Cardiac muscle cell (in vitro differentiated cells and primary cell): Measurements from ENCODE around the gene CARD9. TPM values are rescaled to one million over a fixed set of nuclear protein-coding genes. Genes with fewer than 3 reads are reported as not detected.

Source experiments
- DNase-seq, 2 donors: peaks; one replicate each; pipeline versions ENCODE4 v3.0.0 to v3.0.0-alpha.2; 2010 to 2017; ENCODE audit warnings: low read depth in 1 of 2, low spot score in 1 of 2
- H3K27ac ChIP-seq: fragments of 200-600 bp; sonication (generic); 2 replicates; pipeline ENCODE4 v1.5.1; 2016
- H3K27me3 ChIP-seq: fragments of 200-600 bp; sonication (generic); 2 replicates; pipeline ENCODE4 v1.6.0; 2016; ENCODE audit warnings: control low read depth
- H3K36me3 ChIP-seq: fragments of 200-600 bp; sonication (generic); 2 replicates; pipeline ENCODE4 v1.5.1; 2016; ENCODE audit warnings: control low read depth
- H3K4me1 ChIP-seq: fragments of 200-600 bp; sonication (generic); 2 replicates; pipeline ENCODE4 v1.8.1; 2017; ENCODE audit warnings: low read depth, mild to moderate bottlenecking, mixed run types
- H3K4me3 ChIP-seq: fragments of 200-600 bp; sonication (generic); 2 replicates; pipeline ENCODE4 v1.5.1; 2016; ENCODE audit warnings: mild to moderate bottlenecking
- H3K9me3 ChIP-seq: fragments of 200-600 bp; sonication (generic); 2 replicates; pipeline ENCODE4 v1.5.1; 2017; ENCODE audit warnings: low read depth, mild to moderate bottlenecking, control low read depth
- polyA plus RNA-seq: library from polyadenylated mRNA; unstranded; fragments of >200 nt; fragmentation: Nextera tagmentation; extraction: Ambion mirVana; gene quantifications from 2 replicates; pipeline ENCODE4 v1.2.1, GENCODE V29; 2016
- total RNA-seq: library from RNA; depleted of rRNA; stranded (reverse); fragments of >200 nt; gene quantifications from 2 replicates; pipeline ENCODE4 v1.2.3, GENCODE V29; 2016
- TF ChIP-seq, protein P1 (sequence below): IDR thresholded peaks from 2 replicates; pipeline ENCODE4 v1.5.1; 2012; ENCODE audit warnings: low read depth, mild to moderate bottlenecking, low read length

The CARD9 gene
- total and polyA plus RNA-seq, 2 experiments from 2014 or later, result 2.1 TPM

DNA sequence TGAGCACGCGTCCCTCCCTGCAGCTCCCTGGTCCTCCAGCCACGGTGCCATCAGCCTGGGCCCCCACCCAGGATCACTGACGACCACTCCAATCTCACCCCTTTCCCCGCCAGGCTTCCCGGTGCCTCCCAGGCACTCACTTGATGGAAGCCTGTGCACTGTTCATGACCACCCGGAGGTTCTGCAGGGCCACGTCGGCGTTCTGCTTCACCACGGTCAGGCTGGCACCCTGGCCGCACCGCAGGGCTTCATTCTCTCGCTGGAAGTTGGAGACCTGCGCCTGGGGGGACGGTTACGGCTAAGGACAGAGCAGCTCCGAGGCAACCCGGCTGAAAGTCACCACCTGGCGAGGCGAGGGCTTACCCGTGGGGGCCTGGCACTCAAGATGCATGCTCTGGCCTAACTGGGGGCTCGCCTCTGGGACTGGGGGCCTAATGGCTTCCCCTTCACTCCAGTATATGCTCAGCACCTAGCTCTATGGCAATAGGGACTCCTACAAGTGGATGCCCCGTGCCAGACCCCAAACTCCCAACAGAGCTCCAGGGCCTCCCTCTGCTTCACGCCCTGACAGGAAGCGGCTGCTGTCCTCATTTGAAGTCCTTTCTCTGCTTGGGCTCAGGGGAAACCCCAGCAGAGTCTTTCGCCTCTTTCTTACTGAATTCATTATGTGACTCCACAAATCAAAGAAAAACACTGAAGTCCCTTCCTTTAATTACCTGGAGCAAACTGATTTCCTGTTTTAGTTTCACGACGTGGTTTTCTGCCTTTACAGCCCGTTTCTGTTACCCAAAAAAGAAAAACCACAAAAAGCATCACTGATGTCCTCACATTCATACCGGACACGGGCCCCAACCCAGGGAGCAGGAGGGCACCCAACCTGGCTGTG is 30.7 kb upstream of the CARD9 start:
- TF ChIP-seq, protein P1, sequence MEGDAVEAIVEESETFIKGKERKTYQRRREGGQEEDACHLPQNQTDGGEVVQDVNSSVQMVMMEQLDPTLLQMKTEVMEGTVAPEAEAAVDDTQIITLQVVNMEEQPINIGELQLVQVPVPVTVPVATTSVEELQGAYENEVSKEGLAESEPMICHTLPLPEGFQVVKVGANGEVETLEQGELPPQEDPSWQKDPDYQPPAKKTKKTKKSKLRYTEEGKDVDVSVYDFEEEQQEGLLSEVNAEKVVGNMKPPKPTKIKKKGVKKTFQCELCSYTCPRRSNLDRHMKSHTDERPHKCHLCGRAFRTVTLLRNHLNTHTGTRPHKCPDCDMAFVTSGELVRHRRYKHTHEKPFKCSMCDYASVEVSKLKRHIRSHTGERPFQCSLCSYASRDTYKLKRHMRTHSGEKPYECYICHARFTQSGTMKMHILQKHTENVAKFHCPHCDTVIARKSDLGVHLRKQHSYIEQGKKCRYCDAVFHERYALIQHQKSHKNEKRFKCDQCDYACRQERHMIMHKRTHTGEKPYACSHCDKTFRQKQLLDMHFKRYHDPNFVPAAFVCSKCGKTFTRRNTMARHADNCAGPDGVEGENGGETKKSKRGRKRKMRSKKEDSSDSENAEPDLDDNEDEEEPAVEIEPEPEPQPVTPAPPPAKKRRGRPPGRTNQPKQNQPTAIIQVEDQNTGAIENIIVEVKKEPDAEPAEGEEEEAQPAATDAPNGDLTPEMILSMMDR, result no peak
- Histone ChIP-seq H3K4me1 (no peaks in the 10 kb centered on the region), H3K27me3 (no peaks in the 10 kb centered on the region), H3K9me3 (no peaks in the 10 kb centered on the region), H3K4me3 (no peak overlapping the region), H3K36me3 (peaks cover 18% of the 10 kb centered on the region), H3K27ac (no peak overlapping the region)
- no peak for DNase-seq

DNA sequence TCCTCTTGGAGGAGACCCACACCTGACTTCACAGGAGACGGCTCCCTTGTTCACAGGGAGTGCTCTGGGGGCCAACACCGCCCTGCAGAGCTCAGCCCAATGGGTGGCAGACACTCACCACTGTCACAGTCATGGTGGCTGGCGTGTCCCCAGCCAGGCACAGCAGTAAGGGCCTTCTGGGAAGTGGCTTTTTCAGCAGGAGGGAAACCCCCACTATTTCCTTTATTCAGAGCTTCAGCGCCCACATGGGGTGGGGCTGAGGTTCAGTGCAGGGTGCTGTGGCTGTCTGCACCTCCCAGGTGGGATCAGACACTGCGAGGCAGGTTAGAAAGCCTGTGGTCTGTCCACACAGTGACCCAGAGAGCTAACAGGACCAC is 30.1 kb upstream of the CARD9 start:
- DNase-seq, result no peak
- Histone ChIP-seq H3K27me3 (no peaks in the 10 kb centered on the region), H3K36me3 (peaks cover 18% of the 10 kb centered on the region), H3K27ac (no peak overlapping the region), H3K4me3 (no peak overlapping the region), H3K4me1 (no peaks in the 10 kb centered on the region), H3K9me3 (no peaks in the 10 kb centered on the region)
- TF ChIP-seq, protein P1, result no peak

DNA sequence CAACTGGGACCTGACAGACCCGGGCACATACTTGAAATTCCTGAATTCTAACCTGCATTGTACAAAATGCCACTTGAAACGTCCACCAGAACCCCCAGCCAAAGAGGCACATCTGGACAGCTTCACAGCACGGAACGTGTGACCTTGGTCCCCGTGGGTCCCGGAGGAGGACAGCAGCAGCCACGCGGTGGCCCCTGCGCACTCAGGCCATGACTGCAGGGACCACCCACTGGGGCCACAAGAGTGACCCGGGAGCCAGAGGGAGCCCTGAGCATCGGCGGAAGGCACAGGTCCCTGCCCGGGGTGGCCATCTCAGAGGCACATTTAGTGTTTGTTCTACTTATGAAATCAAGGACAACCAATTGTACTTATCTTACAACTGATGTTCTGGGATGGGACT is 28.6 kb upstream of the CARD9 start:
- no peak overlapping the region for H3K4me3 ChIP-seq
- TF ChIP-seq, protein P1, result no peak
- H3K36me3 ChIP-seq, result peaks cover 18% of the 10 kb centered on the region
- DNase-seq, result peak in 1 of 2 donors; percentile 18
- H3K27ac ChIP-seq, result peak overlapping the region; percentile 51
- no peaks in the 10 kb centered on the region for H3K27me3 ChIP-seq
- no peaks in the 10 kb centered on the region for H3K4me1 ChIP-seq
- H3K9me3 ChIP-seq, result no peaks in the 10 kb centered on the region

DNA sequence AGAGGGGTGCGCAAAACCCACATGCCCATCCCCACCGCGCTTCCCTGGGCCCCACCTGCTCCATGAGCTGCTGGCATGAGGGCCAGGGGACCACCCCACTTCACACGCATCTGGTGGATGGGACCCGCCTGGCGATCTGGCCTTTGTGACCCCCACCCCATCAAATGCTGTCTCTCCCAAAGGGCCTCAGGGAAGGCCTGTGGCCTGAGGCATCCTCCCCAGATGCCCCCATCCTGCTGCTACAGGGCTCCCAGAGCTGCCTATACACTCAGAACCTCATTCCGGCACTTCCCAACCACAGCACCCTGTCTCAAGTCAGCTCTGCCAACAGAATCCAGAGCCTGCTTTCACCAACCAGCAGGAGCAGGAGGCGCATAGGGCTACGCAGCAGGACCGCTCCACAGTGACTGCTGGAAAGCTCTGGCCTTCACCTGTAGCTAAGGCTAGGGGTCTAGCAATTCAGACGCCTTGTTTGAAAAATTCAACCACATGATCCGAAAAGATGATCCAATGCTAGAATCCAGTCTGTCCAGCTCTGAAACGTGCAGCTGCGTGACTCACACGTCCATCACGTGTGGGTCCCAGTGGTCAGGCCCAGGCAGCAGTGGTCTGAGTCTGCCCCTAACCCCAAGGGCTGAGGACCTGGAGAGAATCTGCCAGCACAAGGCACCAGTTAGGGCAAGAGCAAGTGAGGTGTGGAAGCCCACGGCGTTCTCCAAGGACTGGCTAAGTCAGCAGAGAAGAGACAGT is 27.9 kb upstream of the CARD9 start:
- no peak for DNase-seq
- TF ChIP-seq, protein P1, result no peak
- no peak overlapping the region for H3K4me3 ChIP-seq
- no peaks in the 10 kb centered on the region for H3K9me3 ChIP-seq
- H3K27me3 ChIP-seq, result no peaks in the 10 kb centered on the region
- H3K27ac ChIP-seq, result peak overlapping the region; percentile 69
- no peaks in the 10 kb centered on the region for H3K4me1 ChIP-seq
- peaks cover 16% of the 10 kb centered on the region for H3K36me3 ChIP-seq

DNA sequence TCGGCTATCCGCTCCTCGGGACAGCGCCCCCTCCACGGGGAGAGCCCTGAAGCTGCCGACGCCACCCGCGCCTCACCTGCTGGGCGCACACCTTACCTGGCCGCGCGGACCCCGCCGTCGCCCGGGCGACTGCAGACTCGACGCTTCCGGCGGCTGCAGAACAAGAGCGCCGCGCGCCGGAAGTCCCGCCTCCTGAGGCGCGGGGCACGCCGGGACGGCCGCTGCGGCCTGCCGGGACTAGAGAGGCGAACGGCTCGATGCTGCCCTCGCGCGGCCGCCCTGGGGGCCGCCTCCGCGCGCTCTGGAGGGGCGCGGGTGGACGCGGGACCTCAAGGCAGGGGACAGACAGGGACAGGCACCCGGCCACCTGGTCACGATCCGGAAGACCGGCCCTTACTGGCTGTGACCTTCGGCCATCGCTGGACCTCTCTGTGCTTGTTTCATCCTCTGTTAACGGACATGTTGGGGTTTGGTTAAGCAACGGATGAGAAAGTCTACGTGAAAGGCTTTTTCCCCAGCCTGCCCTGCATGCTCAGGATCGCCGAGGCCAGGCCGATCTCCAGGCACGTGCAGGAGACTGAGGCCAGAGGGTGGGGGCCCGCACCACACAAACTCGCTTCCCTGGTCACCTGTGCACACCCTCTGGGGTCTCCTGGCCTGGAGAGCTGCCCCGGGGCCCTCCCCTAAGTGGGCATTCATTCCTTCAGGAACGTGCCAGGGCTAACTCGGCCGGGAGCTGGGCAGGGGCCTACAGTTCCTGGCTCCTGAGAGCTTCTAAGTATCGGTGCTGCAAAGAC is 26.8 kb upstream of the CARD9 start, which contains the start of gene SNAPC4:
Gene SNAPC4 (minus strand): TSS at position 133 of the 797 bp plus-strand sequence. CDS start 1,742 bp downstream, outside the sequence.
- H3K4me3 ChIP-seq, result peak within 1 kb of the TSS; percentile 95
- no peak within 1 kb of the TSS for H3K27ac ChIP-seq

More for the DNA sequence above, 26.8 kb upstream of the CARD9 start, which contains the start of gene SNAPC4:
- Histone ChIP-seq H3K9me3 (no peaks in the 10 kb centered on the region), H3K4me1 (no peaks in the 10 kb centered on the region), H3K27me3 (no peaks in the 10 kb centered on the region), H3K36me3 (peaks cover 12% of the 10 kb centered on the region)
- peak; percentile 89 to 94 for DNase-seq
- TF ChIP-seq, protein P1, result peak; percentile 80
